H1 (cell line): ENCODE measurements around the gene CLDN34. TPM values are rescaled to one million over a fixed set of nuclear protein-coding genes. Genes with fewer than 3 reads are reported as not detected.
A peak's percentile ranks its signal among the peaks of the same experiment; 100 is the strongest.

ENCODE experiments used
- CTCF ChIA-PET: fragments of 300-600 bp; sonication (Branson Sonifier 250); formaldehyde crosslinking; loops from one replicate; lab custom pipeline; 2021; ENCODE audit not compliant: partially characterized antibody; lab: Charles Lee
- POLR2A ChIA-PET: fragments of 300-600 bp; sonication (Branson Sonifier 250); formaldehyde crosslinking; loops from one replicate; lab custom pipeline; 2021; ENCODE audit warnings: inconsistent platforms; ENCODE audit not compliant: partially characterized antibody; lab: Charles Lee
- DNase-seq, 2 experiments: peaks; one replicate each; pipeline versions ENCODE4 v3.0.0 to v3.0.0-alpha.2; 2010 to 2022; ENCODE audit warnings: low spot score in 2 of 2, low read depth in 1 of 2, mixed read lengths in 1 of 2
- FAIRE-seq: peaks from 2 replicates; lab custom pipeline; 2011; peaks lifted over from hg19 to GRCh38; lab: Jason Lieb, UNC
- H2AFZ ChIP-seq: 2 replicates; pipeline ENCODE4 v1.8.1; 2012; ENCODE audit warnings: low read length, inconsistent platforms
- H2AK5ac ChIP-seq: 2 replicates; pipeline ENCODE4 v1.6.1; 2013; ENCODE audit warnings: low read depth, low read length
- H2BK120ac ChIP-seq: replicated peaks from 2 replicates; pipeline ENCODE3; 2013; ENCODE audit warnings: low read depth, low read length, inconsistent platforms
- H2BK12ac ChIP-seq: 2 replicates; pipeline ENCODE4 v1.6.1; 2013; ENCODE audit warnings: low read depth, low read length
- H2BK15ac ChIP-seq: 2 replicates; pipeline ENCODE4 v1.6.1; 2013; ENCODE audit warnings: low read length
- H2BK20ac ChIP-seq: 2 replicates; pipeline ENCODE4 v1.6.1; 2013; ENCODE audit warnings: low read length
- H2BK5ac ChIP-seq: 2 replicates; pipeline ENCODE4 v1.6.1; 2013; ENCODE audit warnings: low read depth, low read length
- H3K14ac ChIP-seq: 2 replicates; pipeline ENCODE4 v1.6.1; 2013; ENCODE audit warnings: inconsistent platforms; ENCODE audit not compliant: insufficient read length
- H3K18ac ChIP-seq: 2 replicates; pipeline ENCODE4 v1.6.1; 2013; ENCODE audit warnings: low read length; ENCODE audit errors: extremely low read depth
- H3K23ac ChIP-seq: 2 replicates; pipeline ENCODE4 v1.6.1; 2013; ENCODE audit warnings: inconsistent platforms; ENCODE audit not compliant: insufficient read length
- H3K23me2 ChIP-seq: 2 replicates; pipeline ENCODE4 v1.6.1; 2013; ENCODE audit warnings: low read depth, low read length
- H3K27ac ChIP-seq: 2 replicates; pipeline ENCODE4 v1.6.1; 2011; ENCODE audit warnings: low read depth, low read length, inconsistent platforms
- H3K27me3 ChIP-seq, 4 experiments: replicated peaks in 1 of 4; 1 replicate in 1 of 4; 2 replicates in 3 of 4; pipeline versions ENCODE4 v1.6.1 to v1.8.1; 2011 to 2013; ENCODE audit warnings: low read length in 3 of 4, mild to moderate bottlenecking in 3 of 4, inconsistent platforms in 2 of 4, mixed read lengths in 2 of 4, moderate library complexity in 1 of 4; ENCODE audit not compliant: control insufficient read depth in 3 of 4, insufficient read depth in 3 of 4; ENCODE audit errors: extremely low read depth in 1 of 4
- H3K36me3 ChIP-seq, 4 experiments: 2 replicates each; pipeline versions ENCODE4 v1.6.1 to v1.8.1; 2011 to 2013; ENCODE audit warnings: mild to moderate bottlenecking in 4 of 4, low read length in 3 of 4, moderate library complexity in 2 of 4, control low read depth in 1 of 4, inconsistent platforms in 1 of 4; ENCODE audit not compliant: insufficient read depth in 4 of 4, control insufficient read depth in 2 of 4
- H3K4ac ChIP-seq: replicated peaks from 2 replicates; pipeline ENCODE3; 2013; ENCODE audit warnings: low read length, low read depth, mixed read lengths, inconsistent platforms; ENCODE audit not compliant: insufficient read length
- H3K4me1 ChIP-seq, 4 experiments: replicated peaks in 1 of 4; 1 replicate in 1 of 4; 2 replicates in 3 of 4; pipeline versions ENCODE4 v1.6.1 to v1.8.1; 2011 to 2013; ENCODE audit warnings: low read length in 3 of 4, inconsistent platforms in 2 of 4, mixed read lengths in 1 of 4; ENCODE audit not compliant: insufficient read depth in 4 of 4, control insufficient read depth in 3 of 4
- H3K4me2 ChIP-seq, 2 experiments: 2 replicates each; pipeline versions ENCODE4 v1.6.1 to v1.8.1; 2011 to 2013; ENCODE audit warnings: low read depth in 2 of 2, low read length in 2 of 2, control low read depth in 1 of 2, inconsistent platforms in 1 of 2, mild to moderate bottlenecking in 1 of 2; ENCODE audit not compliant: insufficient read depth in 1 of 2
- H3K4me3 ChIP-seq, 4 experiments: fragments of 200-600, 300-600 bp in 1 of 4; sonication (generic), shearing (Covaris generic), sonication (Bioruptor Twin) in 1 of 4; 2 replicates each; pipeline versions ENCODE4 v1.5.1 to v1.8.1; 2011 to 2016; ENCODE audit warnings: low read length in 4 of 4, low read depth in 3 of 4, control low read depth in 2 of 4, inconsistent platforms in 2 of 4, mild to moderate bottlenecking in 2 of 4, mixed read lengths in 1 of 4, moderate library complexity in 1 of 4; ENCODE audit not compliant: insufficient read depth in 2 of 4; ENCODE audit errors: extremely low read depth in 1 of 4
- H3K56ac ChIP-seq: replicated peaks from 2 replicates; pipeline ENCODE3; 2013; ENCODE audit warnings: low read depth, mild to moderate bottlenecking, mixed read lengths, low read length, inconsistent platforms; ENCODE audit not compliant: insufficient read length
- H3K79me1 ChIP-seq: 2 replicates; pipeline ENCODE4 v1.6.1; 2013; ENCODE audit warnings: low read depth, low read length, control low read depth
- H3K79me2 ChIP-seq, 2 experiments: 2 replicates each; pipeline versions ENCODE4 v1.6.1 to v1.8.1; 2012 to 2013; ENCODE audit warnings: low read length in 2 of 2, mild to moderate bottlenecking in 2 of 2, inconsistent platforms in 1 of 2; ENCODE audit not compliant: insufficient read depth in 2 of 2, control insufficient read depth in 1 of 2
- H3K9ac ChIP-seq, 4 experiments: replicated peaks in 1 of 4; 1 replicate in 1 of 4; 2 replicates in 3 of 4; pipeline versions ENCODE4 v1.6.1 to v1.8.1; 2011 to 2013; ENCODE audit warnings: low read depth in 3 of 4, low read length in 3 of 4, control low read depth in 2 of 4, mild to moderate bottlenecking in 2 of 4, moderate library complexity in 2 of 4, inconsistent platforms in 1 of 4; ENCODE audit errors: extremely low read depth in 1 of 4
- H3K9me3 ChIP-seq, 2 experiments: 2 replicates each; pipeline versions ENCODE4 v1.6.1 to v1.8.1; 2012 to 2013; ENCODE audit warnings: mild to moderate bottlenecking in 2 of 2, moderate library complexity in 2 of 2, control low read depth in 1 of 2, inconsistent platforms in 1 of 2, low read depth in 1 of 2, low read length in 1 of 2, mixed read lengths in 1 of 2; ENCODE audit not compliant: insufficient read depth in 2 of 2
- H4K20me1 ChIP-seq, 2 experiments: replicated peaks in 1 of 2; 2 replicates each; pipeline versions ENCODE3 to v1.8.1; 2011 to 2013; ENCODE audit warnings: inconsistent platforms in 2 of 2, low read length in 2 of 2, mild to moderate bottlenecking in 1 of 2; ENCODE audit not compliant: insufficient read depth in 2 of 2, control insufficient read depth in 1 of 2
- H4K5ac ChIP-seq: 2 replicates; pipeline ENCODE4 v1.6.1; 2013; ENCODE audit warnings: low read length, low read depth, mixed read lengths, inconsistent platforms; ENCODE audit not compliant: insufficient read length
- H4K8ac ChIP-seq: 2 replicates; pipeline ENCODE4 v1.8.0; 2013; ENCODE audit warnings: mild to moderate bottlenecking, moderate library complexity, low read length, inconsistent platforms; ENCODE audit not compliant: insufficient read depth; ENCODE audit errors: extremely low read depth
- H4K91ac ChIP-seq: replicated peaks from 2 replicates; pipeline ENCODE3; 2013; ENCODE audit warnings: low read length, mixed read lengths, inconsistent platforms; ENCODE audit not compliant: insufficient read length
- CBX5 ChIP-seq: fragments of 300-800, 300-1000 bp; sonication (generic); IDR thresholded peaks from 2 replicates; pipeline ENCODE4 v1.7.1; 2016; ENCODE audit warnings: antibody characterized with exemption, low read length, low read depth
- CBX8 ChIP-seq: fragments of 300-800, 300-1000 bp; sonication (generic); IDR thresholded peaks from 2 replicates; pipeline ENCODE4 v1.7.1; 2016; ENCODE audit warnings: low read depth, low read length, borderline replicate concordance
- CREB1 ChIP-seq: IDR thresholded peaks from 2 replicates; pipeline ENCODE4 v1.6.1; 2012; ENCODE audit warnings: inconsistent platforms
- CTBP2 ChIP-seq: IDR thresholded peaks from 2 replicates; pipeline ENCODE4 v1.7.0; 2011; ENCODE audit warnings: borderline replicate concordance, mild to moderate bottlenecking, moderate library complexity, mixed read lengths, low read length; ENCODE audit not compliant: insufficient read depth, insufficient read length
- CTCF ChIP-seq, 3 experiments: IDR thresholded peaks; 1 replicate in 2 of 3; 2 replicates in 1 of 3; pipeline versions ENCODE4 v1.5.1 to v1.6.1; 2011; ENCODE audit warnings: low read length in 3 of 3, mild to moderate bottlenecking in 3 of 3, inconsistent platforms in 2 of 3, low read depth in 1 of 3, moderate library complexity in 1 of 3; ENCODE audit not compliant: insufficient read depth in 1 of 3; ENCODE audit errors: control extremely low read depth in 1 of 3
- FOSL1 ChIP-seq: IDR thresholded peaks from 2 replicates; pipeline ENCODE4 v1.6.1; 2011; ENCODE audit warnings: mild to moderate bottlenecking, low read depth, low read length, moderate library complexity; ENCODE audit not compliant: insufficient read depth
- JUN ChIP-seq: IDR thresholded peaks from 2 replicates; pipeline ENCODE4 v1.6.1; 2011; ENCODE audit warnings: low read depth, mild to moderate bottlenecking, improper control_type of control experiment, low read length
- KDM4A ChIP-seq: IDR thresholded peaks from one replicate; pipeline ENCODE4 v1.7.1; 2012; ENCODE audit warnings: low read depth, mild to moderate bottlenecking, moderate library complexity, low read length, inconsistent platforms; ENCODE audit not compliant: severe bottlenecking
- POU5F1 ChIP-seq: IDR thresholded peaks from 2 replicates; pipeline ENCODE4 v1.6.1; 2011; ENCODE audit warnings: low read depth, mild to moderate bottlenecking, low read length, moderate library complexity
- SAP30 ChIP-seq: fragments of 300-600 bp; sonication (generic); IDR thresholded peaks from 2 replicates; pipeline ENCODE4 v1.7.1; 2012; ENCODE audit warnings: low read length, moderate library complexity, mild to moderate bottlenecking, inconsistent platforms; ENCODE audit not compliant: insufficient read depth, insufficient replicate concordance
- SP2 ChIP-seq: IDR thresholded peaks from 2 replicates; pipeline ENCODE4 v1.6.1; 2012; ENCODE audit warnings: mild to moderate bottlenecking, low read length, inconsistent platforms
- WGBS, 2 experiments: shearing (Covaris generic) in 1 of 2; methylation state at CpG; one replicate each; pipeline versions ENCODE4 v1.1.6 to v1.1.7; 2013 to 2015; ENCODE audit warnings: low lambda C conversion rate in 2 of 2, mixed read lengths in 2 of 2, inconsistent platforms in 1 of 2, low coverage in 1 of 2, missing lambda C conversion rate in 1 of 2; ENCODE audit not compliant: insufficient replicate concordance in 2 of 2, insufficient coverage in 1 of 2, insufficient read length in 1 of 2; ENCODE audit errors: extremely low coverage in 1 of 2, missing lambda C conversion rate in 1 of 2; 5-methylcytosine and 5-hydroxymethylcytosine counted together
- polyA plus RNA-seq, 7 experiments: library from polyadenylated mRNA; depleted of rRNA in 3 of 7; stranded (reverse) in 5 of 7; unstranded in 2 of 7; fragments of >200 nt in 5 of 7; fragments of 200-250 nt in 2 of 7; gene quantifications; 1 replicate in 5 of 7; 2 replicates in 1 of 7; 4 replicates in 1 of 7; pipeline versions ENCODE4 v1.2.1 to v1.2.3, GENCODE V29; 2011 to 2013; ENCODE audit warnings: missing spikeins in 2 of 7, mixed read lengths in 2 of 7
- total RNA-seq: library from RNA; stranded (reverse); fragmentation: NEBNext Ultra II Directional; extraction: Animal tissue kit (Norgen Biotek cat#: 25700); gene quantifications from 2 replicates; pipeline ENCODE4 v1.2.1, GENCODE V29; 2021

The CLDN34 gene
- total and polyA plus RNA-seq, 2 of the 8 experiments (the other 6 are each of a cell fraction or from before 2014, with no cell fraction given): 0.26 to 0.50 TPM

DNA sequence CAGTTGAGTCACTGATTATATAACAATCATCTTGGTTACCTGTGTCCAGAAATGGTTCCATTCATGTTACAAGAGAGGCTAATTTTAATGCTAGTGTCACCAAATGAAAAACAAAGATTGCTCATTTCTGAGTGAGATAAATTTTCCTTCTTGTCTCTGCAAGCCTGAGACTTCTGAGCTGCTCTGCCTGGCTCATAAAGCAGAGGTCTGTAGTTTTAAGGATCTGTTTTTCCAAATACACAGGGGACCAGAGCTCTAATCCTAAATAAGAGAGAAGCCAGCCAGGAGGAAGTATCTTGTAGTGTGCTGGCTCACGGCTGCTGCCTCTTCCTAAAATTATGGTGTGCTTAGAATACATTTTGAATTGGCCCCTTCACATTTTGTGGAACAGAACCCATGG, 42.6 kb downstream of the CLDN34 start:
- H3K27ac ChIP-seq: no peak overlapping the region; the same call in 1 of the 2 replicates
- TF ChIP-seq JUN (no peak), SAP30 (no peak), KDM4A (no peak), CBX5 (no peak), SP2 (no peak), CTBP2 (no peak), CBX8 (no peak), CREB1 (no peak), FOSL1 (no peak), POU5F1 (no peak), CTCF (IDR thresholded peaks at IDR 0.05; ENCODE audit: control extremely low read depth in 1 of 3, insufficient read depth in 1 of 3, low read depth in 1 of 3, low read length in 3 of 3) (no peak)

More for the DNA sequence above, 42.6 kb downstream of the CLDN34 start:
- 57% methylated on average over 1 of the region's 1 CpG; no CpG with 5 or more reads in 1 of the 2 experiments for WGBS, 2 experiments
- CTCF ChIA-PET: no interaction called here
- H4K91ac ChIP-seq: no peak overlapping the region
- no peaks in the 10 kb centered on the region for H3K79me1 ChIP-seq
- no peak overlapping the region for H2BK120ac ChIP-seq
- peaks cover 0 to 24% (median 6%) of the 10 kb centered on the region in 4 experiments; a peak in 4 of 7 replicates for H3K4me1 ChIP-seq
- H2AK5ac ChIP-seq: no peak overlapping the region
- no peak overlapping the region for H4K5ac ChIP-seq
- no peaks in the 10 kb centered on the region for H4K20me1 ChIP-seq
- no peaks in the 10 kb centered on the region for H3K23me2 ChIP-seq
- POLR2A ChIA-PET: no interaction called here
- no peak overlapping the region for H2BK12ac ChIP-seq
- no peaks in the 10 kb centered on the region for H3K27me3 ChIP-seq
- no peak overlapping the region for H3K9ac ChIP-seq
- no peak overlapping the region for H2BK5ac ChIP-seq
- H4K8ac ChIP-seq: no peak overlapping the region
- no peak overlapping the region for H3K23ac ChIP-seq
- H2BK20ac ChIP-seq: no peak overlapping the region
- no peak overlapping the region for H3K56ac ChIP-seq
- DNase-seq: no peak
- H3K79me2 ChIP-seq: no peaks in the 10 kb centered on the region
- H3K18ac ChIP-seq: no peak overlapping the region; the same call in 1 of the 2 replicates
- no peak overlapping the region for H3K14ac ChIP-seq
- no peaks in the 10 kb centered on the region for H3K9me3 ChIP-seq
- peak; percentile 39 for FAIRE-seq
- H3K4me3 ChIP-seq: no peak overlapping the region
- H3K4me2 ChIP-seq: no peak overlapping the region; a peak in 1 of 4 replicates
- H3K36me3 ChIP-seq: no peaks in the 10 kb centered on the region
- H2AFZ ChIP-seq: no peak overlapping the region
- H3K4ac ChIP-seq: no peak overlapping the region
- H2BK15ac ChIP-seq: no peak overlapping the region
